Upper lobe of left lung (tissue), 4 donors: ENCODE results near the gene CHAT.

Experiments
- EP300 ChIP-seq, 4 donors: sonication (generic); formaldehyde crosslinking; IDR thresholded peaks; one replicate each; pipeline ENCODE4 v1.5.1; 2017; ENCODE audit warnings: antibody characterized with exemption in 4 of 4, control low read depth in 2 of 4
- POLR2A ChIP-seq, 4 donors: fragments of 450-650 bp; IDR thresholded peaks; one replicate each; pipeline ENCODE4 v1.5.1; 2016 to 2017; ENCODE audit warnings: antibody characterized with exemption in 4 of 4, mild to moderate bottlenecking in 2 of 4
- POLR2AphosphoS5 ChIP-seq, 2 donors: sonication (generic); formaldehyde crosslinking; IDR thresholded peaks; one replicate each; pipeline ENCODE4 v1.5.1; 2017; ENCODE audit warnings: antibody characterized with exemption in 2 of 2
- TF ChIP-seq, protein P1 (sequence below), 6 experiments: fragments of 450-650 bp in 4 of 6; fragments of 200-600 bp in 2 of 6; sonication (generic) in 2 of 6; IDR thresholded peaks; one replicate each; pipeline ENCODE4 v1.5.1; 2016 to 2019; ENCODE audit warnings: antibody characterized with exemption in 6 of 6

DNA sequence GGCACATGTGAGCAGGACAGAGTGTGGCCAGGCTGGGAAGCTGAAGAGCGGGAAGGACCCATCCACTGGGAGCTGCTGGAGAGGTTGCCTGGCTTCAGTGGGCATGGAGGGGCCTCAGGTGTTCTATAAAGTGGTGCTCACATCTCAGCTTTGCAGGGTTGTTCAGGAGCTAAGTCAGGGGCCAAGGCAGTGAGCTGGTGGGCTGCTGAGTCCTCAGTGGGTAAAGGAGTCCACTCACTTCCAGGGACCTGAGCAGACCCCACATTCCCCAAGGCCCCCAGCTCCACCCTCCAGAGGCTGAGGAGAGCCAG lies 36.8 kb downstream of the CHAT start:
- TF ChIP-seq POLR2A (IDR thresholded peaks at IDR 0.05) (no peak), POLR2AphosphoS5 (IDR thresholded peaks at IDR 0.05) (no peak), EP300 (IDR thresholded peaks at IDR 0.05) (no peak)
- TF ChIP-seq, protein P1, sequence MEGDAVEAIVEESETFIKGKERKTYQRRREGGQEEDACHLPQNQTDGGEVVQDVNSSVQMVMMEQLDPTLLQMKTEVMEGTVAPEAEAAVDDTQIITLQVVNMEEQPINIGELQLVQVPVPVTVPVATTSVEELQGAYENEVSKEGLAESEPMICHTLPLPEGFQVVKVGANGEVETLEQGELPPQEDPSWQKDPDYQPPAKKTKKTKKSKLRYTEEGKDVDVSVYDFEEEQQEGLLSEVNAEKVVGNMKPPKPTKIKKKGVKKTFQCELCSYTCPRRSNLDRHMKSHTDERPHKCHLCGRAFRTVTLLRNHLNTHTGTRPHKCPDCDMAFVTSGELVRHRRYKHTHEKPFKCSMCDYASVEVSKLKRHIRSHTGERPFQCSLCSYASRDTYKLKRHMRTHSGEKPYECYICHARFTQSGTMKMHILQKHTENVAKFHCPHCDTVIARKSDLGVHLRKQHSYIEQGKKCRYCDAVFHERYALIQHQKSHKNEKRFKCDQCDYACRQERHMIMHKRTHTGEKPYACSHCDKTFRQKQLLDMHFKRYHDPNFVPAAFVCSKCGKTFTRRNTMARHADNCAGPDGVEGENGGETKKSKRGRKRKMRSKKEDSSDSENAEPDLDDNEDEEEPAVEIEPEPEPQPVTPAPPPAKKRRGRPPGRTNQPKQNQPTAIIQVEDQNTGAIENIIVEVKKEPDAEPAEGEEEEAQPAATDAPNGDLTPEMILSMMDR (IDR thresholded peaks at IDR 0.05), result no peak
